Fibroblast of villous mesenchyme (primary cell): ENCODE data around the gene CLASP1. TPM values are rescaled to one million over a fixed set of nuclear protein-coding genes. Genes with fewer than 3 reads are reported as not detected.
A peak's percentile ranks its signal among the peaks of the same experiment; 100 is the strongest.
"Not testable (repeated sequence)": the region's sequence is repeated elsewhere in the genome, so short reads cannot be mapped to it uniquely, and the experiment has no call there.

Source experiments
- DNase-seq: peaks from one replicate; pipeline ENCODE4 v3.0.0-alpha.2; 2010; ENCODE audit warnings: low read depth
- H3K4me3 ChIP-seq: 2 replicates; pipeline ENCODE4 v1.5.1; 2011; ENCODE audit warnings: low read depth, mild to moderate bottlenecking, low read length
- CTCF ChIP-seq: IDR thresholded peaks from 2 replicates; pipeline ENCODE4 v1.5.1; 2012; ENCODE audit warnings: low read depth, mild to moderate bottlenecking, low read length; ENCODE audit not compliant: insufficient read depth
- total RNA-seq: library from RNA; depleted of rRNA; stranded (reverse); fragments of >200 nt; gene quantifications from 2 replicates; pipeline ENCODE4 v1.2.3, GENCODE V29; 2012

CLASP1 gene
- total RNA-seq, 1 donor, result 58.3 TPM

DNA sequence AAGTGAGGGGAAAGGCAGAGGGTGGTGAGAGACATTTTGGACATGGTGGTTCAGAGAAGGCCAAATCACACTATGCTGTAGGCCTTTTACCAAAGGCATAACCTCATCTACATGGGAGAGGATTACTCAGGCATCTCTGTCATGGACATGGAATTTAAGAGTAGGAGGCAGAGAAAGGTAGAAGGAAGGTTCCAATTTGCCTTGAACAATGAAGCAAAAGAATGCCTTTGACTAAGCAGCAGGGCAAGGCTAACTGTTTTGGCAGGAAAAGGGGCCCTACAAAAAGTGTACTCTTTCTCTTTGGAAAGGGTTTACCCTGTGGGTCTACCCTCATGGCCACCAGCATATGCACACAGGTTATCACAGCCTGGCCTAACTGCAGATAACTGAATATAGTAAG, 164.2 kb downstream of the CLASP1 start:
- DNase-seq, result no peak
- TF ChIP-seq CTCF, result no peak
- H3K4me3 ChIP-seq, result no peak overlapping the region

- no peak for DNase-seq
- no peak for TF ChIP-seq CTCF
- H3K4me3 ChIP-seq, result no peak overlapping the region
Observed at GRCh38 chr2:121483846-121484245, 165.4 kb downstream of the CLASP1 start.

DNA sequence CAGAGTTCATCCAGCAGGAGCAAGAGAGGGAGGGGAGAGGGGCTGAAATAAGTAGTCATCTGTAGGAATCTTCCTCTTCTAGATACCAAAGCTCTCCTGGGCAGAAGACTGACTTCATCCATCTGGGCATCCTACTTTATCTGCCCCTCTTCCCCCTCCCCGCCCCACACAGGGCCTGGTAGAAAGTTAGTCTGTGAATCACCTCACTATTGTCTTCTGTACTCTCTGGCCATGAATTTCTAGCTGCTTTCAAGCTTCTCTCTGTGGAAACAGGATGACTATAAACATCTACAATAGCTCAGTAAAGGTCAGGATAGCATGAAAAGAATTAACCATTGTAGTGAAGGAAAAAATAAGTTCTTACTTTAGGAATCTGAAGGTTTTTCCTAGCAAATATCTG, 166.2 kb downstream of the CLASP1 start:
- no peak for DNase-seq
- no peak overlapping the region for H3K4me3 ChIP-seq
- no peak for TF ChIP-seq CTCF

DNA sequence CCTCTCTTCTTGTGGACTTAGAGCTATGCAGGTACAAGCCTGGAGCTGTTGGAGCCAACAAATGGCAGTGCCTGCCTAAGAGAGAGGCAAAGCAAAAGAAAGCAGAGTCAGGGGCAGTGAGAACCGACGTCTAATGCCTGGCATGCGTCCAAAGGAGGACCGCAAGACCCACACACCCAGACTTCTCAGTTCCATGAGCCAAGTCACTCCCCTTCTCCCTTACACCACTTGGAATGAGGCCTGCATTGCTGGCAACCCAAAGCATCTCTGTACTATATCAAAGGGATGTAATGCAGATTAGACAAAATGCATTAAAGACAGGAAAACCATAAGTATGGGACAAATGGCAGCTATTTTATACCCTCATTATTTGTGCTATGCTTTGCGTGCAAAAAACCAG, 168.4 kb downstream of the CLASP1 start:
- no peak overlapping the region for H3K4me3 ChIP-seq
- DNase-seq, result peak; percentile 96
- no peak for TF ChIP-seq CTCF

- no peak for DNase-seq
- H3K4me3 ChIP-seq, result no peak overlapping the region
- TF ChIP-seq CTCF, result no peak
Observed at GRCh38 chr2:121479882-121480522, 169.3 kb downstream of the CLASP1 start.

DNA sequence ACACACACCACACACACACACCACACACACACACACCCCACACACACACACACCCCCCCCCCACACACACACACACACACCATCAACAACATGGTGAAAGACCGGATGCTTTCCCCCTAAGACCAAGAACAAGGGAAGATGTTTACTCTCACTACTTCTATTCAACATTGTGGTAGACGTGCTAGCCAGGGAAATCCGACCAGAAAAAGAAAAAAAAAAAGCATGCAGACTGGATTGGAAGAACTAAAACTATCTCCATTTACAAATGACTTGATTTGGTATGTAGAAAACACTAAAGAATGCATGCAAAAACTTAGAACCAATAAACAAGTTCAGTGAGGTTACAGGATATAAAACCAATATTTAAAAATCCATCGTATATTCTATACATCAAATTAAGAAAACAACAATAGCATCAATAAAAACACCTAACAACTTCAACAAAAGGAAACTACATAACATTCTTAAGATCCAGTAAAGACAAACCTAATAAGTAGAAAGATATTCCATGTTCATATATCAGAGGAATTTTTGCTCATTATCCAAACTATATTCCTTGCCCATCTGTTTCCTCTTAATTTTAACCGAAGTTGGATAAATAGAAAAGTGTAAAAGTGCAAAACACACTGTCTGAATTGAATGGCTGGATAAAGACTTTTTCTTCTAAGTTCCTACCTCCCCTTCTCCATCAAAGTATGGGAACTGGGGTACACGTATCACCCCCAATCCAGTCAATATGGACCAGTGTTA, 170.1 kb downstream of the CLASP1 start:
- H3K4me3 ChIP-seq, result no peak overlapping the region
- no peak for TF ChIP-seq CTCF

GRCh38 chr2:121478358-121478995, 170.8 kb downstream of the CLASP1 start:
- DNase-seq, H3K4me3 ChIP-seq: not testable (repeated sequence)

More for the DNA sequence above, 170.1 kb downstream of the CLASP1 start:
- no peak for DNase-seq
